HG02870 (cell line): ENCODE measurements around the gene SNRPA.
A peak's percentile ranks its signal among the peaks of the same experiment; 100 is the strongest.
"Not testable (repeated sequence)": the region's sequence is repeated elsewhere in the genome, so short reads cannot be mapped to it uniquely, and the experiment has no call there.

Source experiments
- ATAC-seq: cut with Tn5 transposase; IDR thresholded peaks from one replicate; pipeline ENCODE4 v1.9.1; 2021; ENCODE audit warnings: mild to moderate bottlenecking, moderate library complexity; ENCODE audit not compliant: unreplicated experiment

Gene SNRPA

DNA sequence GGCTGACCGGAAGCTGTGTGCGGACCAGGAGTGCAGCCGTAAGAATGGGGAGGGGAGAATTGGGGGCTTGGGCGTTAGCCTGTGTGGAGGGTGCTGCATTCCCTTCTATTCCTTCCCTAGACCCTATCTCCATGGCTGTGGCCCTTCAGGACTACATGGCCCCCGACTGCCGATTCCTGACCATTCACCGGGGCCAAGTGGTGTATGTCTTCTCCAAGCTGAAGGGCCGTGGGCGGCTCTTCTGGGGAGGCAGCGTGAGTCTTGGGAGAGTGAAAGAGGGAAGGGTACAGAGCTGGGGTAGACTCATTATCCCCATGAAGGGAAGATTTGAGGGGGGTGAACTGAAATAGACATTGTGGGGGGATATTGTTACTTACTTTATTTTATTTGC, 24.6 kb downstream of the SNRPA start:
- ATAC-seq, result no peak

GRCh38 chr19:40776364-40776763, 25.4 kb downstream of the SNRPA start:
- ATAC-seq, result no peak

GRCh38 chr19:40776932-40777644, 26.1 kb downstream of the SNRPA start:
- ATAC-seq, result peak; percentile 62

GRCh38 chr19:40777645-40777936, 26.6 kb downstream of the SNRPA start:
- ATAC-seq, result no peak

DNA sequence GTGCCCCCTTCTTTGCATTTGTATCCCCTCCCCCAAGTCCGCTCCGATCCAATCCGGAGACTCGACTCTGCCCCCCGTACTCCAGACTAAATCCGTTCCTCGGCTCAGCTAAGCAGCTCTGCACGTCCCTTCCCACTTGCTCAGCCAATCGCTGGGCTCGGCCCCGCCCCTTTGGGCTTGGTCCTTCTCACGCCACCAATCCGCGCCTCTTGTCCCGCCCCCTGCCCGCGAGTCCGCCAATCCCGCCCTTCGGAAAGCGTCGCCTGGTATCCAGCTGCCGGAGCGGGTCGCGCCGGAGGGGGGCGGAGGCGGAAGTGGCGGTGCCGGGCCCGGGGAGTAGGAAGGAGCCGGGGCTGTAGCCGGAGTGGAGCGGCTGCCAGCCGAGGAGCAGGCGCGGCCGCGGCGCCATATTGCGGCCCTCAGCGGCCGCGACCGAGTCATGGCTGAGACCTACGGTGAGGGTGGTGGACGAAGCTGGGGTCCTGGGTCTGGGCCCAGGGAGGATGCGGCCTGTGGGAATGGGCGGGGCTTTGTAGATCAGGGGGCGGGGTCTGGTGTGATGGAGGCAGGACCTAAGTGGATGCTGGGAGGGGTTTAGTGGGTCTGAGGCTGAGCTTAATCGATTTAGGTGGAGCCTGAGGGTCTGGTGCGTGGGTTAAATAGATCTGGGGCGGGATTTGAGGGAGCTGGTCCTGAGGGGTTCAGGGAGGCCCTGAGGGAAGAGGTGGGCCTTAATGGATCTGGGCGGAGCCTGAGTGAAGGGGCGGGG, 27.1 kb downstream of the SNRPA start, which contains the start of gene RAB4B:
Gene RAB4B (plus strand): TSS at position 311 of the 769 bp plus-strand sequence. CDS start 129 bp downstream, at position 440.
- peak; percentile 51 for ATAC-seq

DNA sequence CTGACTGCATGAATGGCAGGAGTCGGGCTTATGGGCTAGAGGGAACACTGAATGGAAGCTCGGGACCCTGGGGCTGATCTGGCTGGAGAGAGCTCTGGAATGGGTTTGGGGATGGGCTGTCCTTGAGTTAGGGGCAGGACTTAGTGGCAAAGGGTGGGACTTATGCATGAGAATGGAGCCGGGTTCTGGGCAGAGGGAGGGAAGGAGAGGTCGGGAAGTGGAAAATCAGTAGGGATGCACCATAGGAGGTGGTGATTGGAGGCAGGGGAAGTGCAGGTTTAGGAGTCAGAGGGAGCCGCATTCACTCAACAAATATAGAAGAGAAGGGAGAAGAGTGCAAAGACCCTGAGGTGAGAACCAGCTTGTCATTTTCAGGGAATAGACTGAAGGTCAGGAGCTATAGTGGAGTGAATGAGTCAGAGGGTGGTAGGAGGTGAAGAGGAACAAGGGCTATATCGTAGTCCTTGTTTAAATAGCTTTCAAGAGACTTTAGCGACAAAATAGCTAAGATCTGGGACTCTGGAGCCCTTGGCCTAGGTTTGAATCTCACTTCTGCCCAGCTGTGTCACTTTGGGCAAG, 27.8 kb downstream of the SNRPA start:
- no peak for ATAC-seq

GRCh38 chr19:40780582-40780981, 29.6 kb downstream of the SNRPA start:
- ATAC-seq, result no peak

- ATAC-seq, result no peak
Measured at GRCh38 chr19:40781140-40781539, 30.1 kb downstream of the SNRPA start.

GRCh38 chr19:40783711-40784110, 32.7 kb downstream of the SNRPA start:
- no peak for ATAC-seq

GRCh38 chr19:40784146-40784545, 33.1 kb downstream of the SNRPA start:
- ATAC-seq, result not testable (repeated sequence)

- ATAC-seq, result no peak
Measured at GRCh38 chr19:40785526-40785925, 34.5 kb downstream of the SNRPA start.

GRCh38 chr19:40786060-40787037, 35.3 kb downstream of the SNRPA start:
- ATAC-seq, result no peak

DNA sequence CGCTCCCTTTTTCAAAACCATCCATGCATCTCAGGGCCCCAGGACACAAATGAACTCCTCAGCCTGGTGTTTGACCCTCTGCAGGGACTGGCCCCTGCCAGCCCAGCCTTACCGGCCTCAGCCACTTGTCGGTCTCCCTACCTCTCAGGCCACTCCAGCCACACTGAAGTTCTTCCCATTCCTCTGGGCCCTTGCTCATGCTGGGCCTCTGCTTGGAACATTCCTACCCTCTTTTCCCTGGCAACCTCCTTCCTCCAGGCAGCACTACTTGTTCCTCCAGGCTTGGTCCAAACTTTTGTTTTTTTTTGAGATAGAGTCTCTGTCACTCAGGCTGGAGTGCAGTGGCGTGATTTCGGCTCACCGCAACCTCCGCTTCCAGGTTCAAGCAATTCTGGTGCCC, 40.3 kb downstream of the SNRPA start:
- no peak for ATAC-seq

DNA sequence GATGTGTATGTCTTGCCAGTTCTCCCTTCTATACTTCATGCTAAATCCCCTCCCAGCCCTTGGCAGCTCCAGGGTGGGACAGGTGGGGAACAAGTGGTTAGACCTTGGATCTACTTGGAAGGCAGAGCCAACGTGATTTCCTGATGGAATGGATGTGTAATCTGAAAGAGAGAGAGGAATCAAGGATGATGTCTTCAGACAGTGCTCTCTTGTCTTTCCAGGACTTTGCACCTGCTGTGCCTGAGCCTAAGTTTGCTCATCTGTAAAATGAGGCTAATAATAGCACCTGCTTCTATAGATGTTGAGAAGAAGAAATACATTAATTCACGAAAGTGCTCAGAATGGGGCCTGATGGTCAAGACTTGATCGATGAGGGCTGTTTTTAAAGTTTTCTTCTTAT, 41.0 kb downstream of the SNRPA start:
- ATAC-seq, result no peak

- ATAC-seq, result no peak
Measured at GRCh38 chr19:40797166-40797962, 46.4 kb downstream of the SNRPA start.

- no peak for ATAC-seq
Measured at GRCh38 chr19:40797963-40798682, 47.1 kb downstream of the SNRPA start.

- peak; percentile 71 for ATAC-seq
Measured at GRCh38 chr19:40798683-40799557, 47.9 kb downstream of the SNRPA start, which contains the start of gene EGLN2. Gene EGLN2 (plus strand): TSS chr19:40799191. CDS start chr19:40800573, 1,382 bp downstream.

DNA sequence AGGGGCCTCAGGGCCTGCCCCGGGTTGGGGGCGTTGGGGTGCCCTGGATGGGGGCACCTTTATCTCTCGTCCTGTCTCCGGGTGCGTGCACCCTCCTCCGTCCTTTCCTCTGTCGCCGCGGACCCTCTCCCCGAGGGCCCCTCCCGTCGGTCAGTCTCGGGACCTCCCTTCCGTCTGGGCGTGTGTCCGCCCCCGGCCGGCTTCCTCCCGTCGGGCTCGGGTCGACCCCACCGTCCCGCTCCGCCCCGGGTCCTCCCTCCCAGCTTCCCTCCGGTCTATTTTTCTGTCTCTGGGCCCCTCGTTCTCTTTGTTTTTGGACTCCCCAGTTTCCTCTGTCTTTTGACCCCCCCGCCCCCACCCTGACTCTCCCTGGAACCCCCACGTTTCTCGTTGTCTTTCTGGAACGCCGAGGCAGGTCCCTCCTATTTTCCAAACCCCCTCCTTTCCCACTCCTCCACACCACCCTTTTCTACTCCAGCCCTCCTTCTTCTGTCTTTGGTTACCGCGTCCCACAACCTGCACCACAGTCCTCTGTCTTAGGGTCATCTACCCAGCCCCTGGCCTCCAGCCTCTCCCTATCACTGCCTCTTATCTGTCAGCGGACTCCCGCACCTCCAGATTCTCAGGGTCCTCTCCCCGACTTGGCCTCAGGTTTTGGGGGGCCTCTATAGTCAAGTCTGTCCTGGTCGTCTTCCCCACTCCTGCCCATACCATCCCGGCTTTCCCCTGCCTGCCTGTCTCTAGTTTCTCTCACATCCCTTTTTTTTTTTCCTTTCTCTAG, 48.7 kb downstream of the SNRPA start:
- no peak for ATAC-seq
